HL-60 (cell line): ENCODE results near the gene FBXO27.

Source experiments
- DNase-seq, 2 experiments: peaks; one replicate each; pipeline ENCODE4 v3.0.0-alpha.2; 2010 to 2020; ENCODE audit warnings: low read depth in 1 of 2, low spot score in 1 of 2
- H3K27ac ChIP-seq: fragments of 250-450 bp; sonication (Bioruptor Pico); replicated peaks from 2 replicates; pipeline ENCODE4 v1.5.1; 2020; ENCODE audit warnings: mild to moderate bottlenecking, moderate library complexity
- H3K27me3 ChIP-seq: fragments of 250-450 bp; sonication (Bioruptor Pico); 2 replicates; pipeline ENCODE4 v1.5.1; 2021; ENCODE audit warnings: mild to moderate bottlenecking, moderate library complexity; ENCODE audit not compliant: insufficient read depth, poor library complexity, severe bottlenecking
- H3K4me3 ChIP-seq: replicated peaks from 2 replicates; pipeline ENCODE4 v1.5.1; 2011; ENCODE audit warnings: mild to moderate bottlenecking, control low read depth, low read length; ENCODE audit not compliant: insufficient read depth
- CTCF ChIP-seq: IDR thresholded peaks from one replicate; pipeline ENCODE4 v1.5.1; 2011; ENCODE audit warnings: low read length, control low read depth, inconsistent platforms; ENCODE audit not compliant: insufficient read depth
- GABPA ChIP-seq: IDR thresholded peaks from 2 replicates; pipeline ENCODE4 v1.6.1; 2012; ENCODE audit warnings: low read depth
- POLR2AphosphoS5 ChIP-seq: IDR thresholded peaks from 2 replicates; pipeline ENCODE4 v1.6.1; 2012; ENCODE audit warnings: low read depth
- REST ChIP-seq: IDR thresholded peaks from 2 replicates; pipeline ENCODE4 v1.6.1; 2012; ENCODE audit warnings: low read depth; ENCODE audit not compliant: insufficient replicate concordance
- SPI1 ChIP-seq: IDR thresholded peaks from 2 replicates; pipeline ENCODE4 v1.6.1; 2012; ENCODE audit warnings: low read depth, mild to moderate bottlenecking, borderline replicate concordance

The FBXO27 gene

GRCh38 chr19:38978326-38978689 is 54.0 kb downstream of the FBXO27 start:
- Histone ChIP-seq H3K4me3 (no peak overlapping the region), H3K27ac (no peak overlapping the region), H3K27me3 (peaks cover 9% of the 10 kb centered on the region)
- TF ChIP-seq SPI1 (no peak), REST (no peak), GABPA (no peak)
- no peak for DNase-seq

DNA sequence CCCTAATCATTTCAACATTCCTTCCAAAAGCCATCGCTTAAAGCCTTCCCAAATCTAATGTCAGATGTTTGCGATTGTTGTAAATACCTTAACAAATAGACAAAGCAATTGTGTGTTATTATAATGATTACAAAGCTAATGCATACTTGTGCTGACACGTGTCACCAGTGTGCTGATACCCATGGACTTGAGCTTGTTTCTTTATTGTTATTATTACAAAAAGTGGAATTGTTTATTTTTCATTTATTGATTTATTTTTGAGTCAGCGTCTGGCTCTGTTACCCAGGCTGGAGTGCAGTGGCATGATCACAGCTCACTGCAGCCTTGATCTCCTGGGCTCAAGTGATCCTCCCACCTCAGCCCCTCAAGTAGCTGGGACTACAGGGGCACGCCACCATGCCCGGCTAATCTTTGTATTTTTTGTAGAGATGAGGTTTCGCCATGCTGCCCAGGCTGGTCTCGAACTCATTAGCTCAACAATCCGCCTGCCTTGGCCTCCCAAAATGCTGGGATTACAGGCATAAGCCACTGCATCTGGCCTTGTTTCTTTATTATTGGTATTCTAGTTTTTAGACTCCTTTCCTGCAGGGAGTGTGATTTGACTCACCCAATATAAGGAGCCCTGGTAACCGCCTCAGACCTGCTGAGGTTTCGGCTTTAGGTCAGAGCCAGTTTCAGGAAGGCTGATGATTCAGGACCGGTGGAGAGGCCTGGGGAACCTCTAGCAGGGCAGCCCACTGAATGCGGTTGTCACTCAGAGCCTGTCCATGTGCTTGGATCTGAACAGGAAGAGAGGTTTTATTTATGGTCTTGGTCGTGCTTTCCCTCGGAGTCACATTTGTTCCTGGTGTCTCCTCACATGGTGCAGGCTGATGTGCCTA is 54.7 kb downstream of the FBXO27 start:
- DNase-seq = no peak
- H3K27ac ChIP-seq = no peak overlapping the region
- TF ChIP-seq CTCF = no peak
- TF ChIP-seq SPI1 = no peak
- no peak for TF ChIP-seq POLR2AphosphoS5
- no peak for TF ChIP-seq REST
- TF ChIP-seq GABPA = no peak
- H3K27me3 ChIP-seq = peaks cover 11% of the 10 kb centered on the region
- H3K4me3 ChIP-seq = no peak overlapping the region

DNA sequence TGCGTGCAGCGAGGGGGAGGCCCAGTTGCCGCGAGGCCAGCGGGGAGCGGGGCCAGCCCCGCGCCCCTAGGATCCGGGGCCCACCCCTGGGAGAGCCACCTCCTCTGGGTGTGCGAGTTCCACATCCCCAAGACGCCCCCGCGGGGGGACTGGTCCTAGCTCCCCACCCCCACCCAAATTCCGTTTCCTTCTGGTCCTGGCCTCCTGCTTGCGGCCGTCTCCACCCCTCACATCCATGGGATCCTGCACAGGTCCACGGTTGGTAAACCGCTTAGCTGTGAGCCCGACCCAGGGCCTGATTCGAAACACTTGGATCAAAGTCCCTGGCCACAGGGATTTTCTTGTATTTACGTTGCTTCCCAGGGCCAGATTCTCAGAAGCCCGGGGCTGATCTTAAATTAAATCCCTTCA is 56.5 kb downstream of the FBXO27 start:
- TF ChIP-seq CTCF = no peak
- no peak for TF ChIP-seq GABPA
- no peak for TF ChIP-seq POLR2AphosphoS5
- no peak for TF ChIP-seq REST
- no peak for TF ChIP-seq SPI1
- H3K4me3 ChIP-seq = no peak overlapping the region
- no peak overlapping the region for H3K27ac ChIP-seq
- no peak for DNase-seq
- H3K27me3 ChIP-seq = peaks cover 11% of the 10 kb centered on the region
